ENCODE data around the gene FZR1.
"Not testable (repeated sequence)": the region's sequence is repeated elsewhere in the genome, so short reads cannot be mapped to it uniquely, and the experiment has no call there.

The FZR1 gene

DNA sequence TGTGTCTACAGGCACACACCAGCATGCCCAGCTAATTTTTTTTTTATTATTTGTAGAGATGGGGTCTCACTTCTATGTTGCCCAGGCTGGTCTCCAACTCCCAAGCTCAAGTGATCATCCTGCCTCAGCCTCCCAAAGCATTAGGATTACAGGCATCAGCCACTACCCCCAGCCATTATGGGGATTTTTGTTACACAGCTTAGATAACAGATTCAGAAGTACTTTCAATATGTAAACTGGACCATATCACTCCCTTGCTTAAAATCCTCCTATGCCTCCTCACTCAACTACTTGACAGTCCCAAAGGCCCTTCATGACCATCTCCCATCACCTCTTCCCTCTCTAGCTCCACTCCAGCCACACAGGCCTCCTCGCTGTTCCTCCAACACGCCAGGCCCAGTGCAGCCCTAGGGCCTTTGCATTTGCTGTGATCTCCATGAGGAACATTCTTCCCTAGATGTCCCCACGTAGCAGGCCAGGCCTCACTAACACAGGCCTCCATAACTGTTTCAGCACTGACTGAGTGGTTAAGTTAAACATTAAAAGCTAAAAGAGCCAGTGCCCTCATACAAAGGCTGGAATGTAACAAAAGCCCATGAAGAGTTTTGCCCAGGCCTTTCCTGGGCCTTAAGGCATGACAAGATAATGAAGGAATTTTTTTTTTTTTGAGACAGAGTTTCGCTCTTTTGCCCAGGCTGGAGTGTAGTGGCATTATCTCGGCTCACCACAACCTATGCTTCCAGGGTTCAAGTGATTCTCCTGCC, 8.2 kb upstream of the FZR1 start:
- DNase-seq, result no peak

DNA sequence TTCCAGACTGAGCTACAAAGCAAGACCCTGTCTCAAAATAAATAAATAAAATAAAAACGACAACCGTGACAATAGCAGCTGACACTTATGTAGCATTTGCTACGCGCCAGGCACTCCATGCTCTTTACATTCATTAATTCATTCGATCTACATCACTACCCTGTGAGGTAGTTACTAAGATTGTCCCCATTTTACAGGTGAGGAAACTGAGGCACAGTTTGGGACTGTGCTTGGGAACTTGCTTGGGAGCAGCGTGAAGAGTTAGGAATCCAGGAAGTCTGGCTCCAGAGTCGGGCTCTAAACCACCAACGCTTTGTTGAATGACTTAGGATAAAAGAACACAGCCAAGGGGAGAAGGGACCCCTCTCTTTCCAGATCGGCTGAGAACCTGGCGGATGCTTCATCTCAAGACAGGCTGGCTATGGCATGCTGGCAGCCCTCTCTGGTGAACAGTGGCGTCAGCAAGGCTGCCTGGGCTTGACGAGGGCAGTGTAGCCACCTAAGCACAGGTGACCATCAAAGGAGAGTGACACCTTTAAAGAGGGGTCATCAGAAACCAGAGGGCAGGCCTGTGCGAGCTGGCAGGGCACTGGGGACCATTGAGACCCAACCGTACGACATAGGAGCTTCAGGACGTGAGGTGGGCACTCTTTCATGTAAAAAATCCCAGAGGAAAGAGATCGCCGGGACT, 6.2 kb upstream of the FZR1 start:
- DNase-seq, result no peak

- peak; percentile 97 for DNase-seq
Observed at GRCh38 chr19:3500429-3501101, 5.5 kb upstream of the FZR1 start, which contains the start of gene DOHH. DOHH (minus strand) TSS chr19:3500674; CDS start chr19:3496814, 3,860 bp downstream.

DNA sequence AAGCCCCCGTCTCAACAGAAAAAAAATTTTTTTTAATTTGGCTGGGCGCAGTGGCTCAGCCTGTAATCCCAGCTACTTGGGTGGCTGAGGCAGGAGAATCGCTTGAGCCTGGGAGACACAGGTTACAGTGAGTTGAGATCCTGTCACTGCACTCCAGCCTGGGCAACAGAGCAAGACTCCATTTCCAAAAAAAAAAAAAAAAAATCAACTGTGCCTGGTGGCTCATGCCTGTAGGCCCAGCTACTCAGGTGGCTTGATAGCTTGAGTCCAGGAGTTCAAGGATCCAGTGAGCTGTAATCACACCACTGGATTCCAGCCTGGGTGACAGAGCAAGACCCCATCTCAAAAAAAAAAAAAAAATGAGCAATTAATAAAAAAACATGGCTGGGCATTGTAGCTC, 4.3 kb upstream of the FZR1 start:
- DNase-seq, result no peak

- DNase-seq, result no peak
Observed at GRCh38 chr19:3503036-3503572, 3.0 kb upstream of the FZR1 start.

- DNase-seq, result no peak
Observed at GRCh38 chr19:3504735-3505134, 1.4 kb upstream of the FZR1 start.

DNA sequence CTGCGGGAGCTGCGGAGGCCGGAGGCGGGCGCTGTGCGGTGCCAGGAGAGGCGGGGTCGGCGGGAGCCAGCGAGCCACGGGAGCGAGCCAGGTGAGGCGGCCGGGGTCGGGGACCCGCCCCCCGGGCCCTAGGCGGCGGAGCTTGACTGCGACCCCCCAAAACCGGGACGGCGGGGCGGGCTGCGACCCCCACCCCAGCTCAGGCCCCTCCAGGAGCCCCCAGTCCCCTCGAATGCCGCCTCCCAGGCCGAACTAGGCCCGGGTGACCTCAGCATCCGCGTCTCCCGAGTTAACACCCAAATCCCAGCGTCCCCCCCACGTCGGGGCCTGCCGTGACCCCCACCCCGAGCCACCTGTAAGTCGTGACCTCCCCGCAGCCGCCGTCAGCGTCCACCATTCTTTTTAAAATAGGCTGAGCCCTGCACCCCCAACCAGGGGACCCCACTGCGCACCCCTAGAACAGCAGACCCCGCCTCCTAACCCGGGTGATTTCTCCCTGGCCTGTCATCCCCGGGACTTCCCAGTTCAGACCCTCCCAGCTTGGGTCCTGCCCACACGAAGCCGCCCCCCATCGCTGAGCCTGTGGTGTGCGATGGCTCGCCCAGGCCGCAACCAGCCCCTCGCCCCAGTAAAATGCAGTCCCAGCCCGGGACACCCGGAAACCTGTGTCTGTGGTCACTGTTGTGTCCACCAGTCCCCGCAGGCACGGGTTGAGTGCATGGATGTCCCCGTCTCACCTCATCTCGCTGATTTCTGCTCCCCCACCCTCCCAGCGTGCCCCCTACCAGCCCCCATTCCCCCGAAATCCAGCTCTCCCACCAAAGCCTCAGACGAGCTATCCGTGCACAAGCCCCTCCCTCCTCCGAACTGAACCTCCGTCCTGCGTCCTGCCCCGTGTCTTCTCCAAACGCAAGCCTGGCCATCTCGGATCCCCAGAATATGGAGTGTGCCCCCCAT, 551 bp downstream of the FZR1 start:
- DNase-seq, result no peak

- DNase-seq, result no peak
Observed at GRCh38 chr19:3507371-3508120, 1.4 kb downstream of the FZR1 start.

DNA sequence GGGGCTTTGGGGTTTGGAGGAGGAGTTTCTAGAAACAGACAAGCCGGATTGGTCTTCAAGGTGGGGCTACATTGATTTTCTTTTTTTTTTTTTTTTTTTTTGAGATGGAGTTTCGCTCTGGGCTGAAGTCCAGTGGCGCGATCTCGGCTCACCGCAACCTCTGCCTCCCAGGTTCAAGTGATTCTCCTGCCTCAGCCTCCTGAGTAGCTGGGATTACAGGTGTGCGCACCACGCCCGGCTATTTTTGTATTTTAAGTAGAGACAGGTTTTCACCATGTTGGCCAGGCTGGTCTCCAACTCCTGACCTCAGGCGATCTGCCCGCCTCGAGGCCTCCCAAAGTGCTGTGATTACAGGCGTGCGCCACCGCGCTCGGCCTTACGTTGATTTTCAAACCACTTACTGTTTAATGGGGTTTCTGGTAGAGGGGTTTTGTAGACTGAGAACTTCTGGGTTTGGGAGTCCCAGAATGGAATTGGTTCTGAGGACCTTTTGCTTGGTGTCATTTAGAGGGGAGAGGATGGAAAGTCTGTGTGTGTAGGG, 2.1 kb downstream of the FZR1 start:
- not testable (repeated sequence) for DNase-seq

DNA sequence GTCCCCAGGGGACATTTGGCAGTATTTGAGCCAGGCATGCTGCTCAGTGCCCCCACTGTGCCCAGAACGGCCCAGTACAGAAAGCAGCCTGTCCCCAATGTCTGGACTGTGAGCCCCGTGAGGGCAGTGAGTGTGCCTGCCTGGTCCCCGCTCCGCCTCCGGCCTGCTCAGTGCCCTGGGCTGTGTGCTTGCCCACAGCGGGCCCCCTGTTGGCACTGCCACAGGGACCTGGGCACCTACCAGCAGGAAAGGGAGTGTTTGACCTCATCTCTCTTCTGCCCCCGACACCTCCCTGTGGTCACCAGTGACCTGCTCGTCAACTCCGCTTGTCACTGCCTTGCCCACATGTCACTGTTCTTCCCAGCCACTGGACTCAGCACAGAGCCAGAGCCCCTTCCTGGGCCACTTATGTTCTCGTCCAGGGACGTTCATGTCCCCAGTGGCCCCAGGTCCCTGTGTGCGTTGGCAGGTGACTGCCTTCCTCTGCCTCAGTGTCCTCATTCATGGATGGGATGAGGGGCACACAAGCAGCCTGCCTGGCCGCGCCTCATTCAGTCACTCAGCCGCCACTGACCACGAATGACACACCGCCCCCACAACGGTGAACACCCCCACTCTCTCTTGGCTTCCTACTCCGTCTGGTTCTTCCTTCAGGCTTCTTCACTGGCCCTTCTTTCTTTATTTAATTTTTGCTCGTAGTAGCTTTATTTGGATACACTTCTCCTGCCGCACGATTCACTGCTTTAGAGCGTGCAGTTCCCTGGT, 2.8 kb downstream of the FZR1 start:
- DNase-seq, result no peak

- DNase-seq, result no peak
Observed at GRCh38 chr19:3509566-3509989, 3.5 kb downstream of the FZR1 start.

GRCh38 chr19:3510727-3511126, 4.6 kb downstream of the FZR1 start:
- DNase-seq, result no peak

DNA sequence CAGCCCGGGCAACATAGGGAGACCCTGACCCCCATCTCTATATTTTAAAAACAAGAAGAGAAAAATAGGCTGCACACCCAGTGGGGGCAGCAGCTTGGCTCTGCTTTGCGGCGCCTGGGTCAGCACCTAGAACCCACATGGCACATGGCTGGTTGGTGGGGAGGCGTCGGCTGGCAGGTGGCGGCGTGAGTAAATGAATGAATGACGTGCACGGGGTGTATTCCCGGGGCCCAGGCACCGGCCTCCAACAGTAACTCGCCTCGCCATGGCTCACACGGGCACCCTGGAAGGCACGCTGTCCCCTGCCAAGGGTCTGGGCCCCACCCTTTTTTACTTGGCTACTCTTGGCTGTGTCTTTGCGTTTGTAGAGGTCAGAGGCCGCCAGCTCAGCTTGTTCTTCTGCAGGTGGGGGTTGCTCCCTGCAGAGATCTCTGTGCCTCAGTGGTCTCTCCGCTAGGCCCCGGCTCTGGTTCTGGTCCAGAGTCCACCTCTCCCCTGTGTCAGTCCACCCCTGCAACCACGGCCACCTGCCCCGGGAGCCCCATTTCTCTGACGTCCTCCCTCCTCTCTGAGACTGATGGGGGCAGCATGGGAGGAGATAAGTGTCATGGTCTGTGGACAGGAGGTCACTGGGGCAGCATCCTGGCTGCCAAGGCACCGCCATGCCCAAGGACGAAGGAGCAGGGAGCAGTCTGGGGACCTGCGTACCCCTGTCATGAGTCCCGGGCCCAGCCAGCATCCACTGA, 5.6 kb downstream of the FZR1 start:
- no peak for DNase-seq

- DNase-seq, result no peak
Observed at GRCh38 chr19:3512562-3513228, 6.6 kb downstream of the FZR1 start.

- no peak for DNase-seq
Observed at GRCh38 chr19:3513229-3514140, 7.4 kb downstream of the FZR1 start.

- DNase-seq, result no peak
Observed at GRCh38 chr19:3514930-3515329, 8.8 kb downstream of the FZR1 start.

DNA sequence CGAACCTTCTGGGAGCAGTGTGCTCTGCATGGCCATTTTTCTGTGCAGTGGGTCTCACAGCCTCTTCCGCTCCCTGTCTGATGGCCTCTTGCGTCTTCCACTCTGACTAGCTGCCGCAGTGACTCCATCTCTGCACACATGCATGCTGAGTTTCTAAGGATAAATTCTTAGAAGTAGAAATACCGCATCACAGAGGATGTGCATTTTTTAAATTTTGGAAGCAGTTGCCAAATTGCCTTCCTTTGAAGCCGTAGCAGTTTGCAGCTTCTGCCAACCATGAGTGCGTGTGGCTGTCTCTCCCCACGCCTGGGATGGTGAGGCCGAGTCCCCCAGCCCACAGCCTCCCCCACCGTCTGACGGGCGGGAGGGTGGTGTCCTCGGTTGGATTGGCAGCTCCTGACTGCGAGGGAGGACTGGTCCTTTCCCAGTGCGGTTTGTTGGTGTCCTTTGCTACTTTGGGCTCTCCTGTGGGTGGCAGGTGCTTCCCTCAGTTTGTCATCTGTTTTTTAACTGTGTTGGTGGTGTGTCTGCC, 9.8 kb downstream of the FZR1 start:
- DNase-seq, result no peak
